Psoas muscle (tissue), 8 donors: ENCODE data around the gene OR10V1. TPM values are rescaled to one million over a fixed set of nuclear protein-coding genes. Genes with fewer than 3 reads are reported as not detected.

Experiments
- ATAC-seq, 4 donors: fragments of 200-7000 bp; cut with Tn5 transposase; one replicate each; pipeline ENCODE4 v1.9.1; 2020; ENCODE audit warnings: moderate library complexity in 3 of 4, mild to moderate bottlenecking in 2 of 4
- DNase-seq, 2 donors: peaks; one replicate each; pipeline ENCODE4 v3.0.0-alpha.2; 2020
- H3K27ac ChIP-seq: fragments of 200-600 bp; one replicate; pipeline ENCODE4 v1.8.0; 2022
- H3K27me3 ChIP-seq, 3 donors: fragments of 200-600 bp in 1 of 3; one replicate each; pipeline versions ENCODE4 v1.6.1 to v1.8.0; 2013 to 2022; ENCODE audit warnings: low read length in 2 of 3, mild to moderate bottlenecking in 2 of 3, moderate library complexity in 1 of 3; ENCODE audit not compliant: insufficient read depth in 3 of 3
- H3K36me3 ChIP-seq, 2 donors: fragments of 200-600 bp in 1 of 2; one replicate each; pipeline versions ENCODE4 v1.6.1 to v1.8.0; 2013 to 2022; ENCODE audit warnings: low read depth in 1 of 2, mild to moderate bottlenecking in 1 of 2, moderate library complexity in 1 of 2; ENCODE audit not compliant: insufficient read depth in 1 of 2
- H3K4me1 ChIP-seq: fragments of 200-600 bp; one replicate; pipeline ENCODE4 v1.8.0; 2022
- H3K4me3 ChIP-seq: fragments of 200-600 bp; one replicate; pipeline ENCODE4 v1.8.0; 2022; ENCODE audit warnings: mild to moderate bottlenecking
- H3K9me3 ChIP-seq: fragments of 200-600 bp; one replicate; pipeline ENCODE4 v1.8.0; 2022
- CTCF ChIP-seq: fragments of 200-600 bp; IDR thresholded peaks from one replicate; pipeline ENCODE4 v1.8.0; 2022; ENCODE audit warnings: antibody characterized with exemption
- WGBS, 3 donors: extraction: QIAGEN DNeasy Blood & Tissue Kit; methylation state at CpG; one replicate each; pipeline versions ENCODE4 v1.1.6 to v1.1.7; 2013; 5-methylcytosine and 5-hydroxymethylcytosine counted together
- intact Hi-C, 2 donors: fragments of 100-400 bp; cut with DNase I; formaldehyde crosslinking; loops; one replicate each; pipeline versions ENCODE4 v1.11.0 to v1.14.2; 2022
- polyA plus RNA-seq, 3 donors: library from polyadenylated mRNA; stranded (reverse); fragments of 200-250 nt; gene quantifications; one replicate each; pipeline ENCODE4 v1.2.3, GENCODE V29; 2013
- total RNA-seq, 4 donors: library from RNA; stranded (reverse); fragmentation: NEBNext Ultra II Directional in 2 of 4; extraction: Animal tissue kit (Norgen Biotek cat#: 25700) in 2 of 4; gene quantifications; one replicate each; pipeline versions ENCODE4 v1.2.1 to v1.2.4, GENCODE V29; 2021 to 2023
- donor health status: healthy with polysubstance abuse.
- donor health status: DM: no; HTN: no; CAD: no; lungs with moderate emphysema.
- donor health status: Bipolar disorder and iron deficiency.
- donor health status: healthy.
- donor health status: DM: yes; HTN: yes; CAD: no.
- donor health status: DM: no; HTN: no; CAD: no.
- donor health status: DM: no; HTN: no; CAD: no.
- donor health status: DM: yes; HTN: yes; CAD: no.

Gene OR10V1
- total and polyA plus RNA-seq, 7 donors = not detected

- intact Hi-C loops = no loop called here
- no peak overlapping the region for H3K4me3 ChIP-seq
These were observed 16.2 kb upstream of the OR10V1 start for GRCh38 chr11:59729834-59730233.

GRCh38 chr11:59728913-59729312, 15.3 kb upstream of the OR10V1 start:
- H3K27ac ChIP-seq = no peak overlapping the region
- 47 to 64% (median 50%) methylated on average over 1 of the region's 1 CpG for whole genome bisulfite sequencing, 3 donors
- ATAC-seq = no peak
- H3K36me3 ChIP-seq = no peaks in the 10 kb centered on the region
- no peak for DNase-seq
- H3K27me3 ChIP-seq = no peaks in the 10 kb centered on the region
- no peak for TF ChIP-seq CTCF
- no peaks in the 10 kb centered on the region for H3K9me3 ChIP-seq
- H3K4me3 ChIP-seq = no peak overlapping the region
- intact Hi-C loops = no loop called here
- no peaks in the 10 kb centered on the region for H3K4me1 ChIP-seq

More at GRCh38 chr11:59729834-59730233, 16.2 kb upstream of the OR10V1 start:
- no peak for DNase-seq
- Histone ChIP-seq H3K27ac (no peak overlapping the region), H3K4me1 (no peaks in the 10 kb centered on the region), H3K36me3 (no peaks in the 10 kb centered on the region), H3K9me3 (no peaks in the 10 kb centered on the region), H3K27me3 (no peaks in the 10 kb centered on the region)
- no peak for TF ChIP-seq CTCF
- 82 to 83% (median 83%) methylated on average over 5 of the region's 5 CpGs for WGBS, 3 donors
- no peak for ATAC-seq

GRCh38 chr11:59728154-59728553, 14.5 kb upstream of the OR10V1 start:
- Histone ChIP-seq H3K27ac (no peak overlapping the region), H3K27me3 (no peaks in the 10 kb centered on the region), H3K36me3 (no peaks in the 10 kb centered on the region), H3K4me1 (no peaks in the 10 kb centered on the region), H3K9me3 (no peaks in the 10 kb centered on the region), H3K4me3 (no peak overlapping the region)
- TF ChIP-seq CTCF = no peak
- DNase-seq (no peak), ATAC-seq (no peak)
- intact Hi-C loops = no loop called here
- 55 to 74% (median 64%) methylated on average over 3 of the region's 3 CpGs for WGBS, 3 donors

GRCh38 chr11:59727426-59727825, 13.8 kb upstream of the OR10V1 start:
- no peak for TF ChIP-seq CTCF
- WGBS, 3 donors = 73 to 79% (median 77%) methylated on average over 1 of the region's 1 CpG
- intact Hi-C loops = no loop called here
- Histone ChIP-seq H3K27me3 (peaks cover 0 to 3% (median 0%) of the 10 kb centered on the region in 3 donors), H3K36me3 (no peaks in the 10 kb centered on the region), H3K4me1 (no peaks in the 10 kb centered on the region), H3K27ac (no peak overlapping the region), H3K4me3 (no peak overlapping the region), H3K9me3 (no peaks in the 10 kb centered on the region)
- DNase-seq = no peak
- ATAC-seq = no peak

GRCh38 chr11:59724066-59724465, 10.4 kb upstream of the OR10V1 start:
- H3K36me3 ChIP-seq = no peaks in the 10 kb centered on the region
- no peak for DNase-seq
- H3K4me3 ChIP-seq = no peak overlapping the region
- intact Hi-C loops = no loop called here
- no peak for TF ChIP-seq CTCF
- H3K4me1 ChIP-seq = no peaks in the 10 kb centered on the region
- WGBS, 3 donors = 67 to 86% (median 69%) methylated on average over 3 of the region's 3 CpGs
- no peaks in the 10 kb centered on the region for H3K9me3 ChIP-seq
- no peak for ATAC-seq
- H3K27me3 ChIP-seq = peaks cover 0 to 6% (median 3%) of the 10 kb centered on the region in 3 donors
- no peak overlapping the region for H3K27ac ChIP-seq
